Renal pelvis (tissue), 12 donors: ENCODE data around the gene AKAP5. TPM values are rescaled to one million over a fixed set of nuclear protein-coding genes. Genes with fewer than 3 reads are reported as not detected.

ENCODE experiments used
- DNase-seq: peaks from one replicate; pipeline ENCODE4 v3.0.0-alpha.2; 2013
- long read RNA-seq, 16 experiments: transcript quantifications; one replicate each; lab custom pipeline, GENCODE V29; 2026
- polyA plus RNA-seq, 3 donors: library from polyadenylated mRNA; unstranded; fragments of 120-200 nt; gene quantifications; one replicate each; pipeline ENCODE4 v1.2.1, GENCODE V29; 2013; ENCODE audit not compliant: insufficient read length in 3 of 3

Gene AKAP5, protein sequence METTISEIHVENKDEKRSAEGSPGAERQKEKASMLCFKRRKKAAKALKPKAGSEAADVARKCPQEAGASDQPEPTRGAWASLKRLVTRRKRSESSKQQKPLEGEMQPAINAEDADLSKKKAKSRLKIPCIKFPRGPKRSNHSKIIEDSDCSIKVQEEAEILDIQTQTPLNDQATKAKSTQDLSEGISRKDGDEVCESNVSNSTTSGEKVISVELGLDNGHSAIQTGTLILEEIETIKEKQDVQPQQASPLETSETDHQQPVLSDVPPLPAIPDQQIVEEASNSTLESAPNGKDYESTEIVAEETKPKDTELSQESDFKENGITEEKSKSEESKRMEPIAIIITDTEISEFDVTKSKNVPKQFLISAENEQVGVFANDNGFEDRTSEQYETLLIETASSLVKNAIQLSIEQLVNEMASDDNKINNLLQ
- polyA plus RNA-seq: 1 to 10 TPM; 5.9 to 7.4 (median 7.0) TPM
- long read RNA-seq, donor 1, full-length matches to known transcripts: 5 of 5 reads
- long read RNA-seq, donor 1, partial matches to known transcripts: 0 of 5 reads
- long read RNA-seq, donor 1, other reads (novel, unspliced or antisense): 0 of 5 reads
- long read RNA-seq, donor 2, full-length matches to known transcripts: 7 of 7 reads
- long read RNA-seq, donor 2, partial matches to known transcripts: 0 of 7 reads
- long read RNA-seq, donor 2, other reads (novel, unspliced or antisense): 0 of 7 reads
- long read RNA-seq, donor 3, full-length matches to known transcripts: 7 of 7 reads
- long read RNA-seq, donor 3, partial matches to known transcripts: 0 of 7 reads
- long read RNA-seq, donor 3, other reads (novel, unspliced or antisense): 0 of 7 reads
- long read RNA-seq, donor 4, partial matches to known transcripts: 0 of 2 reads
- long read RNA-seq, donor 4, other reads (novel, unspliced or antisense): 0 of 2 reads
- long read RNA-seq, donor 5, full-length matches to known transcripts: 6 of 6 reads
- long read RNA-seq, donor 5, partial matches to known transcripts: 0 of 6 reads
- long read RNA-seq, donor 5, other reads (novel, unspliced or antisense): 0 of 6 reads
- long read RNA-seq, donor 6, full-length matches to known transcripts: 10 of 10 reads
- long read RNA-seq, donor 6, partial matches to known transcripts: 0 of 10 reads
- long read RNA-seq, donor 6, other reads (novel, unspliced or antisense): 0 of 10 reads
- long read RNA-seq, donor 7, transcript AKAP5-201 (1 exons, 2,601 nt): major isoform, 8 of 8 reads
- long read RNA-seq, donor 7, partial matches to known transcripts: 0 of 8 reads
- long read RNA-seq, donor 7, other reads (novel, unspliced or antisense): 0 of 8 reads
- long read RNA-seq, donor 8, full-length matches to known transcripts: 4 of 4 reads
- long read RNA-seq, donor 8, partial matches to known transcripts: 0 of 4 reads
- long read RNA-seq, donor 8, other reads (novel, unspliced or antisense): 0 of 4 reads
- long read RNA-seq, donor 9, full-length matches to known transcripts: 4 of 4 reads
- long read RNA-seq, donor 9, partial matches to known transcripts: 0 of 4 reads
- long read RNA-seq, donor 9, other reads (novel, unspliced or antisense): 0 of 4 reads
- long read RNA-seq, donor 10, full-length matches to known transcripts: 13 of 13 reads
- long read RNA-seq, donor 10, partial matches to known transcripts: 0 of 13 reads
- long read RNA-seq, donor 10, other reads (novel, unspliced or antisense): 0 of 13 reads
- long read RNA-seq, donor 11, full-length matches to known transcripts: 8 of 8 reads
- long read RNA-seq, donor 11, partial matches to known transcripts: 0 of 8 reads
- long read RNA-seq, donor 11, other reads (novel, unspliced or antisense): 0 of 8 reads
- long read RNA-seq, donor 12, full-length matches to known transcripts: 12 of 12 reads
- long read RNA-seq, donor 12, partial matches to known transcripts: 0 of 12 reads
- long read RNA-seq, donor 12, other reads (novel, unspliced or antisense): 0 of 12 reads
- long read RNA-seq, donor 13, full-length matches to known transcripts: 6 of 6 reads
- long read RNA-seq, donor 13, partial matches to known transcripts: 0 of 6 reads
- long read RNA-seq, donor 13, other reads (novel, unspliced or antisense): 0 of 6 reads
- long read RNA-seq, donor 14: 0 reads
- long read RNA-seq, donor 15: 0 reads
- long read RNA-seq, donor 16, full-length matches to known transcripts: 20 of 20 reads
- long read RNA-seq, donor 16, partial matches to known transcripts: 0 of 20 reads
- long read RNA-seq, donor 16, other reads (novel, unspliced or antisense): 0 of 20 reads

DNA sequence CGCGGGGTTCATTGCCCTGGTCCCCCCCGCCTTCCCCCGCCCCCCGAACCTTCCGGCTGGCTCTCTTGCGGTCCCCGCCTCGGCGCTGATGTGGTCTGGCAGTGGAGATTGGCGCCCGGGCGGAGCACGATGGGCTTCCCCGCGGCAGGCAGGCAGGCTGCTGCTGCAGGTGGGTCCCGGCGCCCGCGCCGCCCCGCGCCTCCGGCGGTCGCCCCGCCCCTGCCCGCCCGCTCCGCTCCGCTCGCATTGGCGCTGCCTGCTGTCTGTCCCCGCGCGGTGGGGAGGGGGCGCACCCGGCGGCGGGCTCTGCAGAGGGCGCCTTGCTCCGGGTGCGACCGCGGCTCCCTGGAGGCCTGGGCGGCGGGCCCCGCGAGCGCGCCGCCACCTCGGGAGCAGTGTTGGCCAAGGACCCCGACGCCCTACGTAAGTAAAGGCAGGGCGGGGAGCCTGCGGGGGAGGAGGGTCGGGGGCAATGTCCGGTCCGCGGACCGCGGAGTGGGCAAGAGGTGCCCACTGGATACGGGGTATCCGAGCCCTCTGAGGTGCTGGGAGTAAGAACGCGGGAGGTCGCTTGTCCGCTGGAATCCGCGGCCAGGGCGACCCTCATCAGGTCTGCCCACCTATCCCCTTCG, at the start of gene AKAP5:
AKAP5 (plus strand) TSS at position 309 of the 632 bp plus-strand sequence. CDS start 2,896 bp downstream, outside the sequence.
- peak; percentile 75 for DNase-seq

DNA sequence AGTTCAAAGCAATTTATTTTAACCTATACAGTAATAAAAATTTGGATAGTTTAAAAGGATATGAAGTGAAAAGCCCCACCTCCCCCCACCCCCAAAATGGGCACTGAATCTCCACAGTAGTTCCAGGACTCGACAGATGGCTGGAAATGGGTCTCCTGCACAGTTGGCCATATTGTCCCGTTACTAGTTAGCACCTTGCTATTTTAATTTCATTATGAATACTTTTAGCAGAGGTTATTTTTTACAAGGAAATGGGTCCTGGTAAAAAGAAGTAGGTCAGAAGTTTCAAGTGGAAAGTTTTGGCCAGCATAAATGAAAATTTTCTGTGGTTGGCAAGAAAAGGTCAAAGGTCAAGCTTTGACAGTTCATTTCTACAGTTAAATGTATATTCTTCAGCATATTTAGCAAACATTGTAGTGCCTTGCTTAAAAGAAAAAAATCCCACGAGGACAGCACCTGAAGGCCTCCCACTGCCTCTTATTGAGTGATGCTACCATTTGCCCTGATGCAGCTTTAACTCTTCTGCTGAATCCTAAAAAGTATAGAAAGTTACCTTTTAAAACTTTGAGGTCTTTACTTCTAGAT, 48.9 kb upstream of the AKAP5 start:
- no peak for DNase-seq

DNA sequence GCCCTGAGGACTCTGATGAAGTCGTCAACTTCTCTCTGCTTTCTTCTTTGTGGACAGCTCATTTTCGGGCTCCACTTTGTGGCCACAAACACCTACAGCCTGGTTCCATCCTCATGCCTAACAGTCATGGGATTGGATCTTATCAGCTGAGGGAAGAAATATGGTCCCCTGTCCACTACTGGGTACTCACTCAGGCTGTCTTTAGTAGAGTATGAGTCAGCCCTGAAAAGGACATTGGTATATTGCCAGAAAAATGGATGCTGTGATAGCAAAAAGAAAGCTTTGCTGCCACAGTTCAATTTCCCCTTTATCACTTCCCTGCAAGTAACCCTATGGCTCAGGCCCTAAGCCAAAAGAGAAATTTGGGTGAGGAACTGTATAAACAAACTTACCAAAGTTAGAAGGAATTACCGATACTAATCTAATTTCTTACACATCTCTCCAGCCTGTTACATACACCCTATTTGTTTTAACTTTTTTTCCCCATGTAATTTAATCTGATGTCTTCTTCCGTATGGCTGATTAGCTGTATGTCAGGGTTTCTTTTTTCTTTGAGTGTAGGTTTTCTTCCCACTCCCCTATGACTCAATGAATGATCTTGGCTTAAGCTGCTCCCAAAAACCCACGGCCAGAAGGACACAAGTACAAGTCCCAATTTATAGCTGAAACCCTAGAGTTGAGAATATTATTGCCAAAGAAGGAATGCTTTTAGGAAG, 48.1 kb upstream of the AKAP5 start:
- DNase-seq: no peak

DNA sequence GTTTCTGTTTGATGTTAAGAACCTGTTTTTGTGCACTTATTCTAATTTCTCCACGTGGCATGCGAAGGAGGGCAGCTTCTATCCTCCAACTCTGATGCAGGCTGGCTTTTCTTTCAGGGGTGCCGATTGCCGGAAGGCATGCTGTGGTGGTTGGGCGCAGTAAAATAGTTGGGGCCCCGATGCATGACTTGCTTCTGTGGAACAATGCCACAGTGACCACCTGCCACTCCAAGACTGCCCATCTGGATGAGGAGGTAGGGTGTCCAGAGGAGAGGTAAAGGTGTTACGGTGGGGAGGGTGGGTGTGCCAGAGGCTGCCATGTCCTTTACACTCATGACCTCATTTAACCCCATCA, 47.6 kb upstream of the AKAP5 start:
- DNase-seq: no peak

DNA sequence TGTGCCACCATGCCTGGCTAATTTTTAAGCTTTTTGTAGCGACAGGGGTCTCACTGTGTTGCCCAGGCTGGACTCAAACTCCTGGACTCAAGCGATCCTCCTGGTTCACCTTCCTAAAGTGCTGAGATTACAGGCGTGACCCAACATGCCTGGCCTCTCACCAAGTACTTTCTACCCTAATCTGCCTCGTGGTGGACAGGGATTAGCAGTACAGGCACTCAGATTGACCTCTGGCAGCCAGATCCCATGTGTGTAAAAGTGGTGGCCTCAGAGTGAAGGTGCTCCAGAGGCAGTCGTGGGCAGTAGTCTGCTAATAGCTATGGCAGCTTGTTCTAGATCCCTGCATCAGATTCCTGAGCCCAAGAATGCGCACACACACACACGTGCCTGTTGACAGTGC, 46.3 kb upstream of the AKAP5 start:
- no peak for DNase-seq

DNA sequence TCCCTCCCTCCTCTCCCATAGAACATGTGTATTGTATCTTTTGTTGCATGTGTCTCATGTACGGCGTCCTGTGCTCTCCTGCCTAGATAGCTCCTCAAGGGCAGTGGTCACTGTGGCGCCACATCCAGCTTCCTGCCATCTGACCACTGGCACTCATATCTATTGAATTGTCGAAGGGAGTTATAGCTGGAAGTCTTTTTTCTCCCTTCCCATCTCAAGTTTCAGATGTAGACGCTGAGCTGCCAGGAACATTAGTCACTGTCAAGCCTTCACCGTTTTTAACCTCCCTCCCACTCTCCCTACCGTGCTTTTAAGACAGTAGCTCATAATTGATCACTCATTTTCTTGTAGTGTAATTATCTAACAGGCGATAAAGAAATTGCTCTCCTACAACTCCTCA, 44.1 kb upstream of the AKAP5 start:
- peak; percentile 54 for DNase-seq

DNA sequence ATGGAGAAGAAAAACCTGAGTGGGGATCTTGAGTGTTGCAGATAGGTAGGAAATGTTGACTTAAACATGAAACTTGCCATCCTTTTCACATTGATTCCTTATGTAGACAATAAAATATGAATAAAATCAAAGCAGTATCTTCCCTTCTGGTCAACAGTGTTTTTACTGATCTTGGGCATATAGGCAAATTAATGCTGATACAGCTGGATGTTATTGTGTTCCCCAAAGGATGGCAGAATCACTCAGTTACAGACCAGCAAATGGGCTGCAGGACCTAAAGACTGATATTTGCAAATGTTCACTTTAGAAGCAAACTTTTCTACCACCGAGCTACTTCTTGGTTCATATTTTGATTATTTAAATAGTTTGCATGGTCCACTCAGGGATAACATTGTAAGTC, 43.3 kb upstream of the AKAP5 start:
- no peak for DNase-seq

DNA sequence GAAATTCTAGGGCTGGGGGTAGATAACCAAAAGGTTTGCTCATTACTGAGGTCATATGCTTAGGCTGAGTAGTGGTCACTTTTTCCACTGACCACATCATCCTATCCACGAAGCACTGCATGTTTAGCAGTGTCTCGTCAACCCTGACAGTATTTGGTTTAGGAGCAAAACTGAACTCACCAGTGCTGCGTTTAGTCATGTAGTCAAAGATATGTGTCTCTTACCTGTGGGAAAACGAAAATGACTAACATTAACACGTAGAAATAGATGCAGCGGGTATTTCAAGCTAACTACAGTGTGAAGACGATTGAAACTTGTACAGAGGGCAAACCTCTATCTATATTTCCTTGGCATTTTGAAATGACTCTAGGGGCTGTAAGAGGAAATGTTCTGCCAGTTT, 42.5 kb upstream of the AKAP5 start:
- no peak for DNase-seq

DNA sequence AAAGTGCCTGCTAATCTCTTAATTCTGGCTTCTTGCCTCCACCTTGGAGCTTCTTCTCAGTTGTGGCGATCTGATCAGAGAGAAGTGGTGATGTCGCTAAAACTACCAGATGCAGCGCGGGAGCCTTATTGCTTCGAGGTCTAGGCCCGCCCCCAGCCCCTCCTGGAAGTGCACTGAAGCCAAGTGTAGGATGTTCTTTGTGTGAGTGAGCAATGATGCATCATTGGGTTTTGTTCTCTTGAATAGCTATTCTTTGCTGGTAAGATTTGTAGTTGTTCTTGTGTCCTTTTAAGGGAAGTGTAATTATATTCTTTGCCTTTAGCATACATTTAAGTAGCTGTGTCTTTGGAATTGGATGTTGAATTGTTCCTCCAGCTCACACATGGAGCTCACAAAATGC, 41.3 kb upstream of the AKAP5 start:
- DNase-seq: no peak

DNA sequence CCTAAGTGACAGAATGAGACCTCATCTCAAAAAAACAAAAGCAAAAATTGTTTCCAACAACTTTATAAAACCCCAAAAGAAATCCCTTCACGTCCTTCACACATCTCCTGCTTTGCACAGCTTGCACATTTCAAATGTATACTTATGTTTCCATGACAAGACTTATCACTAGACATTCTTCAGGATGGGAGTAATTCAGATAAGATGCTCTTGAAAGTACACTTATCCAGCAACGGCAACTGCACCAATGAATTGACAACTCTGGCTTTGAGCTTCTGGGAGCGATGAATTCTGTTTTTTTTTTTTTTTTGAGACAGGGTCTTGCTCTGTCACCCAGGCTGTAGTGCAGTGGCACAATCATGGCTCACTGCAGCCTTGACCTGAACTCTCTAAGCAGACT, 30.8 kb upstream of the AKAP5 start:
- DNase-seq: no peak

DNA sequence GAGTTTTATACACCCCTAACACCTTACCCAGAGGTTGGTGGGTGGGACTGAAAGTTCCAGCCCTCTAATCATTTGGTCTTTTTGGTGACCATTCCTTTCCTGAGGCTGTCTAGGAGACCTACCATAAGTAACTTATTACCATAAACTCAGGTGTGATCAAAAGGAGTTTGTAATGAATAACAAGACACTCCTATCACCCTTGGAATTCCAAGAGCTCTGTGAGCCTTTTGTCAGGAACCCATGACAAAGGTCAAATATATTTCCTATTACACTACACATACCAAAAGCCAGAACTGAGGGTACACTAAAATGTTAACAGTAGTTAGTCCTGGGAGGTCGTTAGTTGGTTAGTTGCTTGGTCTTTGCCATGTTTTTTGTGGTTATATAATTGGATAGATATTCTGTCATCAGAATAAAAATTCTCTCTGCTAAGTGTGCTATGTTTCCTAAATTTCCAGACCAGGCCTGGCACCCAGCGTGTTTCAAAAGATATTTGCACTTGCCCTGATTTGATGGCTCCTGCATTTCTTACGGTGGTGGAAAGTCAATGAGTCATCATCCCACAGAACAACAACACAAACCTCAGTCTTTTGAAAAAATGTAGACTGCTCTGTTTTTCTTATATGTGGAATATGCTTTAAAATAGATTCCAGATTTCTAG, 27.0 kb upstream of the AKAP5 start:
- DNase-seq: peak; percentile 47

DNA sequence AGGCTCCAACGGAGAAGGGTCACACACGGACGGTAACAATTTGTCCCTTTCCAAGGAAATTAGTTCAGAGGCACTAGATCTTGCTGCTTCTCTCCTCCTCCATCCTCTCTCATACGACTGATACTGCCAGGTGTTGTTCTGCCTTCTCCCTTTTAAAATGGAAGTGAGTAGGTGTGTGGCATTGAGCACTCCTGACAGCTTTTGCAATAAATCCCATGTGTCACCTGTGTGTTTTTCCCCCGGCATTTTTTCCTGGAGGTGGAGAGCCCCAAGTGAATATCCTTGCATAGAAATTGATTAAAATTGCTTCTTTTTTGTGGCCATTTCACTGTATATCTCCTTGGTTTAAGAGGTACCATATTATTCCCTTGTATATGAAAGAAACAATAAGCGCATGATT, 26.2 kb upstream of the AKAP5 start:
- DNase-seq: no peak

DNA sequence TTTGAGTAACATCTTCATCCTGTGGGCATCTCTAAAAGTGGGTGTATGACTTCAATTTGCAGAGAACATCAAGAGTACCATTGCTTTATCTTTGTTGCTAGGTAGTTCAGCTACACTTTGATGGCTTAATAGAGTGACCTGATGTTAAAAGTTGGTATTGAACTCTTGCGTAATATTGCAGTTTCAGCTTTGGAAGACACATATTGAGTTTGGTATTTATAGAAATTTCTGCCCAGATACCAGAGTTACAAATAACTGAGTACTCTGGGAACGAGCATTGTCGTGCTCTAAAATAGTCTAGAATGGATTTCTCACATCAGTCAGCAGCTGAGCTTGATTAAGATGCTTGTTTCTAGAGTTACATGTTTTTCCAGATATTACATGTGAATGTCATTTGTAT, 24.8 kb upstream of the AKAP5 start:
- no peak for DNase-seq

DNA sequence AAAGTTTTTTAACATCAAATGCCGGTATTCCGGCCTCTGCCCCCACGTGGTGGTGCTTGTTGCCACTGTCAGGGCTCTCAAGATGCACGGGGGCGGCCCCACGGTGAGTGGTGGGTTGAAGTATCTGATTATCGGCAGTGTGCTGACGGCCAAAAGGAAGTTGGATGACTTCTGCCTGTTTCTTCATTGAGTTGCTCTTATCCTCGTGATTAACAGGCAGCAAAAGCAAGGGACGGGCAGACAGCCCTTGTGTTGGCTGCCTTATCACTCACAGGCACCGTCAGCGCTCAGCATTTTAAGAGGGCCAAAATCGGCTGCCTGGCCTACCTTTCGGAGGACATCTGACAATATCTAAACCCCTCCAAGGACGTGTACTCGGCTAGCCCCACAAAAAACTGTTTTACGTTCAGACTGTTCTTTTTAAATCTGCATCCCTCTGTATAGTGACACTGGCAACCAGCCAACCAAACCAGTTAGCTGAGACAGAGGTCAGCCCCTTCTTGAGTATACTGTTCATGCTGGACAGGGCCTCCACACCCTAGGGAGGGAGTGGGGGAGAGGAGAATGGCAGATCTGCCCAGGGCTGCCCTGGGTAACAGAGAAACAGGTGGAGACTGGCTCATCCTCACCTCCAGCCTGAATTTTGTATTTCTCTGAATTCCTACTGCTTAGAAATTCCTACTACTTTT, 22.9 kb upstream of the AKAP5 start:
- DNase-seq: no peak

DNA sequence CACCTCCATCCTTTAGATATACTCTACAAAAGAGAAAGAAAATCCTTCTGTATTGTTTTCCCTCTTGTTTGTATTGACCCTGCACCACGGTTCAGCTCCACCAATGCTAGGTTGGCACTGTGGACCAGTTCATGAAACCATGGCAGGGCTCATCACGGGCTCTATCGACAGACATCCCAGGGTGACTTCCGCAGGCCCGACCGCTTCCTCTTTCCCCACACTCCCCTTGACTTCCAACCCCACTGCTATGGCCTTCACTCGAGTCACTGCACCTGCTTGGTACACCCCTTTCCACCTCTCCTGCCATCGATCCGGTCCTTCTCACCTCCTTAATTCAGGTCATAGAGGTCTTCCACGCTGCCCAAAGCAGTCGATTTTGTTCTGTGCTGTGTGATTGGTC, 21.2 kb upstream of the AKAP5 start:
- DNase-seq: no peak

DNA sequence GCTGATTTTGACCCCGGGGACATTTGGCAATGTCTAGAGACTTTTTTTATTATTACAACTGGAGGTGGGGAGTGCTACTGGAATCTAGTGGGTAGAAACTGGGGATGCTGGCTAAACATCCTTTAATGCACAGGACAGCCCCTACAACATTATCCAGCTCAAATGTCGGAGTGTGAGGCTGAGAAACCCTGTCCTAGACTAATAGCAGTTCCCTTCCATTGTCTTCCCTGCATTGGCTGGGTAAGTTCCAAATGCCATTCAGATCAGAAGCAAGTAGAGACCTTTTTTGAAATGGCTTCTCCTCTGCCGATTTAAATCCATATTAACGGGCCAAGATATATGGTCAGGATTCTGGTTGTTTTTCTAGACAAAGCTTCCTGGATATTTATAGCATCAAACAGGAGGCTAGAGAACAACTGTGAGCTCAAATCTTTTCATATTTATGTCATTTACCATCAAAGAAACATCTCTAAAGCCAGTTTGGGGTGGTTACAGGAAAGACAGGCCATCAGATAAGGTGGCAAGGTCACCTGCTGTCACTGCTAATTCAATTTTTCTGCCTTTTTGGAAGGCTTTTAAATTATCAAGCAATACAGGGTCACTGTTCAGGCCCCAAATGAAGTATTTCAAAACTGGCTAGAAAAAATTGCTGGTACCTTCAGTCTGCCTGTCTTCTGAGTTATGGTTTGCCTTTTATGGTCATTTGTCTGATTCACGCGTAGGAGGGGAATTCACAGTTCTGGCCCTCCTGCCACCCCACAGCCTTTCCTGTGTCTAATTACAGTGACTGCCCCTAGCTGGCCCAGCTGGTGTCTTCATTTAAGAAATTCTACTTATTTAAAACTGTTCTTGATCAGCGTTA, 20.1 kb upstream of the AKAP5 start:
- DNase-seq: peak; percentile 74
